GM12878 (cell line): ENCODE data around the gene ACD. TPM values are rescaled to one million over a fixed set of nuclear protein-coding genes. Genes with fewer than 3 reads are reported as not detected.

Experiments used
- ATAC-seq: fragments of 200-7000 bp; cut with Tn5 transposase; 3 replicates; pipeline ENCODE4 v1.9.1; 2020; ENCODE audit warnings: mild to moderate bottlenecking, moderate library complexity
- BruUV-seq: library from RNA; stranded (reverse); fragments of 400-500 nt; replicated peaks from 2 replicates; lab custom pipeline; 2021; lab: Mats Ljungman, UMichigan
- CTCF ChIA-PET: fragments of 300-600 bp; sonication (Branson Sonifier 250); formaldehyde crosslinking; extraction: SDS; loops from one replicate; lab custom pipeline; 2021; ENCODE audit warnings: inconsistent platforms; lab: Yijun Ruan, JAX
- POLR2A ChIA-PET: fragments of 350-600 bp; formaldehyde crosslinking; extraction: SDS; loops from one replicate; lab custom pipeline; 2021; ENCODE audit warnings: inconsistent platforms; lab: Charles Lee
- RAD21 ChIA-PET: fragments of 300-600 bp; sonication (Branson Sonifier 250); formaldehyde crosslinking; loops from one replicate; lab custom pipeline; 2023; ENCODE audit warnings: antibody characterized with exemption; ENCODE audit not compliant: unreplicated experiment; lab: Charles Lee
- SMC1A ChIA-PET: fragments of 300-600 bp; sonication (Branson Sonifier 250); formaldehyde crosslinking; loops from one replicate; lab custom pipeline; 2023; ENCODE audit not compliant: unreplicated experiment, uncharacterized antibody; lab: Charles Lee
- DNase-seq: peaks from one replicate; pipeline ENCODE4 v3.0.0-alpha.2; 2011; ENCODE audit warnings: low read depth, low spot score
- FAIRE-seq: peaks from 3 replicates; lab custom pipeline; 2011; peaks lifted over from hg19 to GRCh38; lab: Jason Lieb, UNC
- H2AFZ ChIP-seq: 2 replicates; pipeline ENCODE4 v1.6.0; 2011; ENCODE audit warnings: low read depth, low read length, control low read depth; ENCODE audit not compliant: control insufficient read depth
- H3K27ac ChIP-seq: 2 replicates; pipeline ENCODE4 v1.5.1; 2011; ENCODE audit warnings: control low read depth; ENCODE audit not compliant: control insufficient read depth, insufficient read depth
- H3K27me3 ChIP-seq, 2 experiments: replicated peaks in 1 of 2; 2 replicates each; pipeline versions ENCODE4 v1.6.0 to v1.6.1; 2011; ENCODE audit warnings: low read length in 1 of 2; ENCODE audit not compliant: control insufficient read depth in 2 of 2, insufficient read depth in 2 of 2
- H3K36me3 ChIP-seq, 2 experiments: 2 replicates each; pipeline ENCODE4 v1.5.1; 2011; ENCODE audit warnings: low read length in 1 of 2; ENCODE audit not compliant: control insufficient read depth in 2 of 2, insufficient read depth in 2 of 2
- H3K4me1 ChIP-seq: 2 replicates; pipeline ENCODE4 v1.6.1; 2011; ENCODE audit warnings: mild to moderate bottlenecking, low read length, moderate library complexity, mixed read lengths; ENCODE audit not compliant: control insufficient read depth, insufficient read depth
- H3K4me2 ChIP-seq: 2 replicates; pipeline ENCODE4 v1.6.0; 2011; ENCODE audit warnings: control low read depth; ENCODE audit not compliant: control insufficient read depth, insufficient read depth
- H3K4me3 ChIP-seq: fragments of 200-600 bp; sonication (generic); 2 replicates; pipeline ENCODE4 v1.5.1; 2016
- H3K79me2 ChIP-seq: 2 replicates; pipeline ENCODE4 v1.6.0; 2011; ENCODE audit warnings: low read length; ENCODE audit not compliant: control insufficient read depth, insufficient read depth
- H3K9ac ChIP-seq: 2 replicates; pipeline ENCODE4 v1.8.0; 2011; ENCODE audit warnings: low read length, control low read depth, mixed read lengths; ENCODE audit not compliant: control insufficient read depth, insufficient read depth
- H3K9me3 ChIP-seq: replicated peaks from 3 replicates; pipeline ENCODE4 v1.5.1; 2011; ENCODE audit warnings: mild to moderate bottlenecking, low read length; ENCODE audit not compliant: control insufficient read depth, insufficient read depth
- H4K20me1 ChIP-seq: 2 replicates; pipeline ENCODE4 v1.6.0; 2011; ENCODE audit not compliant: control insufficient read depth, insufficient read depth
- EZH2 ChIP-seq: IDR thresholded peaks from 2 replicates; pipeline ENCODE4 v1.6.1; 2012; ENCODE audit warnings: low read depth, mild to moderate bottlenecking, control low read depth, inconsistent platforms, low read length, borderline replicate concordance; ENCODE audit not compliant: control insufficient read depth
- IRF4 ChIP-seq: IDR thresholded peaks from 2 replicates; pipeline ENCODE4 v1.6.1; 2011; ENCODE audit warnings: low read depth, low read length
- MEF2B ChIP-seq: fragments of 450-650 bp; IDR thresholded peaks from 2 replicates; pipeline ENCODE4 v1.6.1; 2018; ENCODE audit warnings: mild to moderate bottlenecking, moderate library complexity; ENCODE audit not compliant: partially characterized antibody, poor library complexity, severe bottlenecking
- POU2F2 ChIP-seq: IDR thresholded peaks from 3 replicates; pipeline ENCODE4 v1.6.1; 2011; ENCODE audit warnings: low read depth, mild to moderate bottlenecking, low read length, borderline replicate concordance
- WGBS: methylation state at CpG from one replicate; pipeline ENCODE4 v1.1.6; 2016; ENCODE audit warnings: low lambda C conversion rate; ENCODE audit not compliant: insufficient replicate concordance, insufficient coverage; ENCODE audit errors: missing lambda C conversion rate; 5-methylcytosine and 5-hydroxymethylcytosine counted together
- in situ Hi-C: fragments of 300-500 bp; cut with MboI; formaldehyde crosslinking; loops from 9 replicates; pipeline ENCODE4 v1.14.3; 2018; ENCODE audit warnings: mixed read lengths
- intact Hi-C: fragments of 100-400 bp; cut with micrococcal nuclease; formaldehyde crosslinking; loops from one replicate; pipeline ENCODE4 v1.14.2; 2022; ENCODE audit not compliant: unreplicated experiment
- polyA plus RNA-seq, 11 experiments: library from polyadenylated mRNA; depleted of rRNA in 4 of 11; unstranded in 6 of 11; stranded (reverse) in 5 of 11; fragments of >200 nt; fragmentation: Nextera tagmentation in 4 of 11; fragmentation: Illumina TruSeq in 1 of 11; extraction: Ambion mirVana in 4 of 11; extraction: Trizol in 1 of 11; gene quantifications; 1 replicate in 1 of 11; 2 replicates in 10 of 11; pipeline versions ENCODE4 v1.2.1 to v1.2.3, GENCODE V29; 2011 to 2016; ENCODE audit warnings: inconsistent platforms in 2 of 11, missing spikeins in 2 of 11, low read depth in 1 of 11
- total RNA-seq, 4 experiments: library from RNA; depleted of rRNA in 3 of 4; stranded (reverse); fragments of >200 nt in 3 of 4; fragmentation: Illumina TruSeq in 1 of 4; extraction: Trizol in 1 of 4; gene quantifications; 2 replicates each; pipeline versions ENCODE4 v1.2.1 to v1.2.3, GENCODE V29; 2013 to 2021
- TF ChIP-seq, protein P1 (sequence below): fragments of 450-650 bp; IDR thresholded peaks from 2 replicates; pipeline ENCODE4 v1.6.1; 2016; ENCODE audit warnings: mild to moderate bottlenecking

The ACD gene
- total and polyA plus RNA-seq, 10 of the 15 experiments (the other 5 are each of a cell fraction or from before 2014, with no cell fraction given), result 2.9 to 46.7 (median 23.9) TPM

DNA sequence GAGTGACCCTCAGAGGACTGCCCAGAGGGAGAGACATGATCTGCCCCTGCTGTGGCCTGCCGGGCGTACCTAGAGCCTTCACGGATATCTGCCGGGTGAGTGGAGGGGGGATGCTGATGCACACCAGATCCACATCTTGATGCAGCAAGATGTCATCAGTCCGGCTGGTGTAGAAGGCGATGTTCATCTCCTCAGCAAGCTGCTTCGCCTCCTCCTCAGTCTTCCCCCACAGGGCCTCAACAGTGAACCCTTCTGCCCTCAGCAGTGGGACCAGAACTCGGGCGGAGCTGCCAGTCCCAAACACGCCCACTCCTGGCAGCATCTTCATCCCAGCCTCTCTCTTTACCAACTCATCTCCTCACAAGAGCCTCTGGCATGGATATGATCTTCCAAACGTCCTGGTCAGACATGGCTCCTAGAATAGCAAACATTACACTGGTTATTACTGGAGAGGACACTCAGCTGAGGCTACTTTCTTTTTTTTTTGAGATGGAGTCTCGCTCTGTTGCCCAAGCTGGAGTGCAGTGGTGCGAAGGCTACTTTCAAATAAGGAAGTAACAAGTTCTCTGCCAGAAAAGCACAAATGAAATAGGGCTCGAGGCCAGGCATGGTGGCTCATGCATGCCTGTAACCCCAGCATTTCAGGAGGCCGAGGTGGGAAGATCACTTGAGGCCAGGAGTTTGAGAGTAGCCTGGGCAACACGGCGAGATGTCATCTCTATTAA is 25.5 kb upstream of the ACD start (continued):
- TF ChIP-seq, protein P1, sequence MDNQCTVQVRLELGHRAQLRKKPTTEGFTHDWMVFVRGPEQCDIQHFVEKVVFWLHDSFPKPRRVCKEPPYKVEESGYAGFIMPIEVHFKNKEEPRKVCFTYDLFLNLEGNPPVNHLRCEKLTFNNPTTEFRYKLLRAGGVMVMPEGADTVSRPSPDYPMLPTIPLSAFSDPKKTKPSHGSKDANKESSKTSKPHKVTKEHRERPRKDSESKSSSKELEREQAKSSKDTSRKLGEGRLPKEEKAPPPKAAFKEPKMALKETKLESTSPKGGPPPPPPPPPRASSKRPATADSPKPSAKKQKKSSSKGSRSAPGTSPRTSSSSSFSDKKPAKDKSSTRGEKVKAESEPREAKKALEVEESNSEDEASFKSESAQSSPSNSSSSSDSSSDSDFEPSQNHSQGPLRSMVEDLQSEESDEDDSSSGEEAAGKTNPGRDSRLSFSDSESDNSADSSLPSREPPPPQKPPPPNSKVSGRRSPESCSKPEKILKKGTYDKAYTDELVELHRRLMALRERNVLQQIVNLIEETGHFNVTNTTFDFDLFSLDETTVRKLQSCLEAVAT, result no peak
- TF ChIP-seq, all 136 proteins: peak for 2

DNA sequence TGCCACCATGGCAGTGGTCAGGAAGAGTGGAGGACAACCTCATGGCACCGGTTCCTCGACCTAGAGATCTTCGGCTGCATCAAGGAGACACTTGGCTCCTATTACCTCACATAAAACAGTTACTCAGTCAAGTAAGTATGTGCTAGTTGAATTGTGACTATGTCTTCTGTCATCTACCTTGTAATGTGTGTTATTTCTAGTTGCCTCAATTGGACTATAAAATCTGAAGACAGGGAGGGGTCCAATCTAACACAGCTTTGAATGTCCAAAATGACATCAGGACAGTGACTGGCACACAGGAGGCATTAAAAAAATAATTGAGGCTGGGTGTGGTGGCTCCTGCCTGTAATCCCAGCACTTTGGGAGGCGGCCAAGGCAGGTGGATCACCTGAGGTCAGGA is 23.7 kb upstream of the ACD start:
- SMC1A ChIA-PET, result no interaction called here
- POLR2A ChIA-PET, result interaction anchor here (1.4 kb wide), 1 partner anchor 203 kb away, joined by 5 read pairs; the partner anchor contains the start of gene ATP6V0D1
- Histone ChIP-seq H3K79me2 (no peaks in the 10 kb centered on the region), H2AFZ (no peak overlapping the region), H3K27ac (no peak overlapping the region), H3K36me3 (peaks cover 0 to 9% of the 10 kb centered on the region in 2 experiments; a peak in 3 of 4 replicates), H3K4me3 (no peak overlapping the region), H3K9me3 (no peaks in the 10 kb centered on the region), H3K9ac (no peak overlapping the region), H3K4me2 (no peak overlapping the region), H4K20me1 (no peaks in the 10 kb centered on the region), H3K27me3 (no peaks in the 10 kb centered on the region)
- in situ Hi-C loops (no loop called here), intact Hi-C loops (no loop called here)
- WGBS, result 93% methylated on average over 4 of the region's 4 CpGs
- CTCF ChIA-PET, result interaction anchor here (0.6 to 2.0 kb wide), 4 partner anchors 11 to 169 kb away, joined by 3 to 8 read pairs (median 4); no protein-coding TSS in a partner anchor
- FAIRE-seq, result no peak
- no TSS peak for BruUV-seq
- no peak for ATAC-seq
- RAD21 ChIA-PET, result no interaction called here
- no peak for DNase-seq
- TF ChIP-seq IRF4 (no peak), EZH2 (no peak), POU2F2 (no peak), MEF2B (no peak)
- TF ChIP-seq, all 136 proteins: peak for 0
- H3K4me1 ChIP-seq, result peaks cover 5% of the 10 kb centered on the region
